Measurements from ENCODE around the gene MED8.
A peak's percentile ranks its signal among the peaks of the same experiment; 100 is the strongest.

MED8 gene

GRCh38 chr1:43389326-43390313, at the start of gene MED8, which contains the start of gene SZT2:
TSS of gene MED8 (minus strand) at chr1:43389800. CDS start at chr1:43389764, 36 bp downstream.
TSS of gene SZT2 (plus strand) at chr1:43389899. CDS start at chr1:43389969, 70 bp downstream.
- DNase-seq (ENCODE audit: low spot score), result peak; percentile 98

- DNase-seq (ENCODE audit: low spot score), result no peak
Measured at GRCh38 chr1:43438953-43439581, 49.5 kb upstream of the MED8 start.

GRCh38 chr1:43438576-43438952, 49.0 kb upstream of the MED8 start:
- no peak for DNase-seq (ENCODE audit: low spot score)

- no peak for DNase-seq (ENCODE audit: low spot score)
Measured at GRCh38 chr1:43438006-43438405, 48.4 kb upstream of the MED8 start.

- DNase-seq (ENCODE audit: low spot score), result no peak
Measured at GRCh38 chr1:43437031-43437973, 47.7 kb upstream of the MED8 start.

GRCh38 chr1:43436371-43436770, 46.8 kb upstream of the MED8 start:
- DNase-seq (ENCODE audit: low spot score), result no peak

- DNase-seq (ENCODE audit: low spot score), result peak; percentile 91
Measured at GRCh38 chr1:43435146-43436145, 45.8 kb upstream of the MED8 start.

GRCh38 chr1:43434256-43434655, 44.7 kb upstream of the MED8 start:
- DNase-seq (ENCODE audit: low spot score), result no peak

GRCh38 chr1:43432907-43433306, 43.3 kb upstream of the MED8 start:
- DNase-seq (ENCODE audit: low spot score), result no peak

GRCh38 chr1:43432171-43432860, 42.7 kb upstream of the MED8 start:
- no peak for DNase-seq (ENCODE audit: low spot score)

- no peak for DNase-seq (ENCODE audit: low spot score)
Measured at GRCh38 chr1:43431676-43432075, 42.1 kb upstream of the MED8 start.

- DNase-seq (ENCODE audit: low spot score), result no peak
Measured at GRCh38 chr1:43430831-43431230, 41.2 kb upstream of the MED8 start.

GRCh38 chr1:43427941-43428340, 38.3 kb upstream of the MED8 start:
- DNase-seq (ENCODE audit: low spot score), result no peak

GRCh38 chr1:43427524-43427923, 37.9 kb upstream of the MED8 start:
- no peak for DNase-seq (ENCODE audit: low spot score)

- no peak for DNase-seq (ENCODE audit: low spot score)
Measured at GRCh38 chr1:43426221-43426620, 36.6 kb upstream of the MED8 start.

GRCh38 chr1:43425045-43425444, 35.4 kb upstream of the MED8 start:
- DNase-seq (ENCODE audit: low spot score), result no peak

GRCh38 chr1:43423672-43424550, 34.3 kb upstream of the MED8 start:
- DNase-seq (ENCODE audit: low spot score), result no peak

- DNase-seq (ENCODE audit: low spot score), result no peak
Measured at GRCh38 chr1:43422995-43423671, 33.5 kb upstream of the MED8 start.
